Left kidney (tissue), 1 donor: ENCODE data around the gene SEC62. TPM values are rescaled to one million over a fixed set of nuclear protein-coding genes. Genes with fewer than 3 reads are reported as not detected.

ENCODE experiments used
- polyA plus RNA-seq: library from polyadenylated mRNA; unstranded; fragments of 120-200 nt; gene quantifications from one replicate; pipeline ENCODE4 v1.2.1, GENCODE V29; 2013; ENCODE audit not compliant: insufficient read length

Gene SEC62
- polyA plus RNA-seq, 1 donor, result 199 TPM

Other genes with a start within 250 kb of the SEC62 start
- 0.35 TPM for gene TERC, start 201.7 kb upstream of the SEC62 start, polyA plus RNA-seq
- gene ACTRT3, start 197.2 kb upstream of the SEC62 start, polyA plus RNA-seq, result 4.2 TPM
- gene MYNN, start 193.4 kb upstream of the SEC62 start, polyA plus RNA-seq, result 31.3 TPM
- 0.12 TPM for gene LRRIQ4, start 153.9 kb upstream of the SEC62 start, polyA plus RNA-seq
- 18.1 TPM for gene LRRC34, start 153.9 kb upstream of the SEC62 start, polyA plus RNA-seq
- 0.38 TPM for gene LRRC31, start 96.9 kb upstream of the SEC62 start, polyA plus RNA-seq
- gene SAMD7, start 55.2 kb upstream of the SEC62 start, polyA plus RNA-seq, result not detected
- 26.2 TPM for gene GPR160, start 71.2 kb downstream of the SEC62 start, polyA plus RNA-seq
- 35.6 TPM for gene PHC3, start 214.9 kb downstream of the SEC62 start, polyA plus RNA-seq